Measurements from ENCODE around the gene TBCE. TPM values are rescaled to one million over a fixed set of nuclear protein-coding genes. Genes with fewer than 3 reads are reported as not detected.

TBCE gene
- total RNA-seq, 6 donors from 2014 or later = 20.8 to 77.5 (median 26.5) TPM

GRCh38 chr1:235397733-235398132 lies 30.5 kb downstream of the TBCE start:
- no peaks in the 10 kb centered on the region for H3K9me3 ChIP-seq
- WGBS, 2 donors = 93 to 98% methylated on average over 2 of the region's 2 CpGs

GRCh38 chr1:235399661-235400060 lies 32.4 kb downstream of the TBCE start:
- no peaks in the 10 kb centered on the region for H3K9me3 ChIP-seq
- H3K27me3 ChIP-seq = no peaks in the 10 kb centered on the region
- no peaks in the 10 kb centered on the region for H3K4me1 ChIP-seq
- ATAC-seq (ENCODE audit: low FRiP score in 2 of 2) (no peak), DNase-seq (no peak)
- no peak overlapping the region for H3K4me3 ChIP-seq
- 73 to 79% methylated on average over 6 of the region's 6 CpGs for WGBS, 2 donors
- peaks cover 0 to 11% (median 0%) of the 10 kb centered on the region in 4 donors for H3K36me3 ChIP-seq
- TF ChIP-seq EP300 (IDR thresholded peaks at IDR 0.05) (no peak), POLR2AphosphoS5 (IDR thresholded peaks at IDR 0.05) (no peak), POLR2A (IDR thresholded peaks at IDR 0.05) (no peak), CTCF (IDR thresholded peaks at IDR 0.05) (no peak)
- no peak overlapping the region for H3K27ac ChIP-seq

More at GRCh38 chr1:235397733-235398132, 30.5 kb downstream of the TBCE start:
- Histone ChIP-seq H3K4me3 (no peak overlapping the region), H3K4me1 (no peaks in the 10 kb centered on the region), H3K27me3 (no peaks in the 10 kb centered on the region), H3K27ac (no peak overlapping the region), H3K36me3 (peaks cover 0 to 6% (median 0%) of the 10 kb centered on the region in 4 donors)
- ATAC-seq (ENCODE audit: low FRiP score in 2 of 2) (no peak), DNase-seq (no peak)
- TF ChIP-seq CTCF (IDR thresholded peaks at IDR 0.05) (no peak), POLR2A (IDR thresholded peaks at IDR 0.05) (no peak), EP300 (IDR thresholded peaks at IDR 0.05) (no peak), POLR2AphosphoS5 (IDR thresholded peaks at IDR 0.05) (no peak)

- Histone ChIP-seq H3K27me3 (no peaks in the 10 kb centered on the region), H3K27ac (no peak overlapping the region), H3K4me1 (no peaks in the 10 kb centered on the region), H3K36me3 (peaks cover 0 to 11% (median 0%) of the 10 kb centered on the region in 4 donors), H3K4me3 (no peak overlapping the region), H3K9me3 (no peaks in the 10 kb centered on the region)
- DNase-seq = no peak
- WGBS, 2 donors = 92 to 98% methylated on average over 4 of the region's 4 CpGs
- ATAC-seq (ENCODE audit: low FRiP score in 2 of 2) = no peak
- no peak for TF ChIP-seq POLR2A (IDR thresholded peaks at IDR 0.05)
- TF ChIP-seq POLR2AphosphoS5 (IDR thresholded peaks at IDR 0.05) = no peak
- no peak for TF ChIP-seq EP300 (IDR thresholded peaks at IDR 0.05)
- TF ChIP-seq CTCF (IDR thresholded peaks at IDR 0.05) = no peak
These were observed 34.0 kb downstream of the TBCE start for GRCh38 chr1:235401251-235401650.

GRCh38 chr1:235402457-235403200 lies 35.4 kb downstream of the TBCE start:
- no peak for TF ChIP-seq EP300 (IDR thresholded peaks at IDR 0.05)
- no peak for TF ChIP-seq POLR2A (IDR thresholded peaks at IDR 0.05)
- no peak for TF ChIP-seq POLR2AphosphoS5 (IDR thresholded peaks at IDR 0.05)
- no peak for TF ChIP-seq CTCF (IDR thresholded peaks at IDR 0.05)
- DNase-seq = no peak
- Histone ChIP-seq H3K9me3 (no peaks in the 10 kb centered on the region), H3K27ac (no peak overlapping the region), H3K27me3 (no peaks in the 10 kb centered on the region), H3K36me3 (peaks cover 0 to 11% (median 0%) of the 10 kb centered on the region in 4 donors), H3K4me1 (no peaks in the 10 kb centered on the region), H3K4me3 (no peak overlapping the region)
- ATAC-seq (ENCODE audit: low FRiP score in 2 of 2) = no peak
- 96% methylated on average over 7 of the region's 7 CpGs for WGBS, 2 donors

GRCh38 chr1:235403593-235403992 lies 36.4 kb downstream of the TBCE start:
- Histone ChIP-seq H3K9me3 (no peaks in the 10 kb centered on the region), H3K4me3 (no peak overlapping the region), H3K27me3 (no peaks in the 10 kb centered on the region), H3K36me3 (peaks cover 0 to 11% (median 0%) of the 10 kb centered on the region in 4 donors), H3K4me1 (peaks cover 0 to 2% (median 0%) of the 10 kb centered on the region in 4 donors), H3K27ac (no peak overlapping the region)
- DNase-seq (no peak), ATAC-seq (ENCODE audit: low FRiP score in 2 of 2) (no peak)
- TF ChIP-seq POLR2AphosphoS5 (IDR thresholded peaks at IDR 0.05) (no peak), CTCF (IDR thresholded peaks at IDR 0.05) (no peak), POLR2A (IDR thresholded peaks at IDR 0.05) (no peak), EP300 (IDR thresholded peaks at IDR 0.05) (no peak)
- WGBS, 2 donors = 82 to 93% methylated on average over 1 of the region's 1 CpG

Measured in upper lobe of left lung (tissue), 6 donors.